Cardiac muscle cell (in vitro differentiated cells and primary cell): ENCODE results near the gene MINK1. TPM values are rescaled to one million over a fixed set of nuclear protein-coding genes. Genes with fewer than 3 reads are reported as not detected.

Source experiments
- DNase-seq, 2 donors: peaks; one replicate each; pipeline versions ENCODE4 v3.0.0 to v3.0.0-alpha.2; 2010 to 2017; ENCODE audit warnings: low read depth in 1 of 2, low spot score in 1 of 2
- H3K27ac ChIP-seq: fragments of 200-600 bp; sonication (generic); 2 replicates; pipeline ENCODE4 v1.5.1; 2016
- H3K27me3 ChIP-seq: fragments of 200-600 bp; sonication (generic); 2 replicates; pipeline ENCODE4 v1.6.0; 2016; ENCODE audit warnings: control low read depth
- H3K36me3 ChIP-seq: fragments of 200-600 bp; sonication (generic); 2 replicates; pipeline ENCODE4 v1.5.1; 2016; ENCODE audit warnings: control low read depth
- H3K4me1 ChIP-seq: fragments of 200-600 bp; sonication (generic); 2 replicates; pipeline ENCODE4 v1.8.1; 2017; ENCODE audit warnings: low read depth, mild to moderate bottlenecking, mixed run types
- H3K4me3 ChIP-seq: fragments of 200-600 bp; sonication (generic); 2 replicates; pipeline ENCODE4 v1.5.1; 2016; ENCODE audit warnings: mild to moderate bottlenecking
- H3K9me3 ChIP-seq: fragments of 200-600 bp; sonication (generic); 2 replicates; pipeline ENCODE4 v1.5.1; 2017; ENCODE audit warnings: low read depth, mild to moderate bottlenecking, control low read depth
- polyA plus RNA-seq: library from polyadenylated mRNA; unstranded; fragments of >200 nt; fragmentation: Nextera tagmentation; extraction: Ambion mirVana; gene quantifications from 2 replicates; pipeline ENCODE4 v1.2.1, GENCODE V29; 2016
- total RNA-seq: library from RNA; depleted of rRNA; stranded (reverse); fragments of >200 nt; gene quantifications from 2 replicates; pipeline ENCODE4 v1.2.3, GENCODE V29; 2016
- TF ChIP-seq, protein P1 (sequence below): IDR thresholded peaks from 2 replicates; pipeline ENCODE4 v1.5.1; 2012; ENCODE audit warnings: low read depth, mild to moderate bottlenecking, low read length

MINK1 gene
- total and polyA plus RNA-seq, 2 experiments from 2014 or later: 27.1 to 47.7 TPM

DNA sequence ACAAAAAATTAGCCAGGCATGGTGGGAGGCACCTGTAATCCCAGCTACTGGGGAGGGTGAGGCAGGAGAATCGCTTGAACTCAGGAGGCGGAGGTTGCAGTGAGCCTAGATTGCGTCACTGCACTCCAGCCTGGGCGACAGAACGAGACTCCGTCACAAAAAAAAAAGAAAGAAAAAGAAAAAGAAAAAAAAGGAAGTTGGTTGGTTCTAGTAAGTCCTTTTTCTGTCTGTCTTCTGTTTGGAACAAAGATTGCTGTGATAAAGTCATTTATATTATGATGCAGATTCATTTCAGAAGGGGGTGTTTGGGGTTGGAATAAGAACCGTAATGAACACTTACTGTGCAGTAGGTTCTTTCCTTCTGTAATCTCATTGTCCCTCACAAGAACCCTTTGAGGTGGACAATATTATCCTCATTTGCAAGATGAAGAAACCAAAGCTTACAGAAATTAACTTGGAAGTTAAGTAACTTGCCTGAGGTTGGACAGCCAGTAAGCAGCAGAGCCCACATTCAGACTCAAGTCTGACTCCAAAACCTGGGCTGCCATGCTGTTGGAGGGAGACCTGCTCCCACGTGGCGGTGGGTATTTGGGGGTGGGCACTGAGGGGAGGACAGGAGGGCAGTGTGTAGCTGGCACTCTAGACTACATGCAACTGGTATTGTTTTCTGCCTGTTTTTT, 10.3 kb downstream of the MINK1 start:
- H3K36me3 ChIP-seq: no peaks in the 10 kb centered on the region
- H3K27me3 ChIP-seq: no peaks in the 10 kb centered on the region
- H3K9me3 ChIP-seq: no peaks in the 10 kb centered on the region
- peaks cover 10% of the 10 kb centered on the region for H3K4me1 ChIP-seq
- TF ChIP-seq, protein P1, sequence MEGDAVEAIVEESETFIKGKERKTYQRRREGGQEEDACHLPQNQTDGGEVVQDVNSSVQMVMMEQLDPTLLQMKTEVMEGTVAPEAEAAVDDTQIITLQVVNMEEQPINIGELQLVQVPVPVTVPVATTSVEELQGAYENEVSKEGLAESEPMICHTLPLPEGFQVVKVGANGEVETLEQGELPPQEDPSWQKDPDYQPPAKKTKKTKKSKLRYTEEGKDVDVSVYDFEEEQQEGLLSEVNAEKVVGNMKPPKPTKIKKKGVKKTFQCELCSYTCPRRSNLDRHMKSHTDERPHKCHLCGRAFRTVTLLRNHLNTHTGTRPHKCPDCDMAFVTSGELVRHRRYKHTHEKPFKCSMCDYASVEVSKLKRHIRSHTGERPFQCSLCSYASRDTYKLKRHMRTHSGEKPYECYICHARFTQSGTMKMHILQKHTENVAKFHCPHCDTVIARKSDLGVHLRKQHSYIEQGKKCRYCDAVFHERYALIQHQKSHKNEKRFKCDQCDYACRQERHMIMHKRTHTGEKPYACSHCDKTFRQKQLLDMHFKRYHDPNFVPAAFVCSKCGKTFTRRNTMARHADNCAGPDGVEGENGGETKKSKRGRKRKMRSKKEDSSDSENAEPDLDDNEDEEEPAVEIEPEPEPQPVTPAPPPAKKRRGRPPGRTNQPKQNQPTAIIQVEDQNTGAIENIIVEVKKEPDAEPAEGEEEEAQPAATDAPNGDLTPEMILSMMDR: no peak
- H3K27ac ChIP-seq: no peak overlapping the region
- no peak for DNase-seq
- H3K4me3 ChIP-seq: no peak overlapping the region

DNA sequence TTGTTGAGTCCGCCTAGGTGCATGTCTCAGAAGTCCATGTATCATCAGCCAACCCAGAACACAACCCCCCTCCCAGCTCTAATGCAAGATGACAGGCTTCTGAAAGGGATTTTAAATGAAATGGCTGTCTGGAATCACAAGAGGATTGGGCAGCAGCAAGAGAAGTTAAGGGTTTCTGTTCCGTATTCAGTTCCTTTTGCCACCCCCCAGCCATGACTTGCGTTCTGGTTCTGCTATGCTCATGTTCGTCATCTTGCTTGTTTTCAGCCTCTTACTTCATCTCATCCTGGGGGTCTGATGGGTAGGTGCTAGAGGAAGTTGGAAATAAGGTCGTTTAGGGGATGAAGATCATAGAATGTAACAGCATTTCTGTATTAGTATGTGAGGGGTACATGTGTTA, 12.0 kb downstream of the MINK1 start:
- TF ChIP-seq, protein P1: no peak
- no peak overlapping the region for H3K27ac ChIP-seq
- no peaks in the 10 kb centered on the region for H3K9me3 ChIP-seq
- DNase-seq: no peak
- no peaks in the 10 kb centered on the region for H3K27me3 ChIP-seq
- no peaks in the 10 kb centered on the region for H3K36me3 ChIP-seq
- peaks cover 6% of the 10 kb centered on the region for H3K4me1 ChIP-seq
- H3K4me3 ChIP-seq: no peak overlapping the region

DNA sequence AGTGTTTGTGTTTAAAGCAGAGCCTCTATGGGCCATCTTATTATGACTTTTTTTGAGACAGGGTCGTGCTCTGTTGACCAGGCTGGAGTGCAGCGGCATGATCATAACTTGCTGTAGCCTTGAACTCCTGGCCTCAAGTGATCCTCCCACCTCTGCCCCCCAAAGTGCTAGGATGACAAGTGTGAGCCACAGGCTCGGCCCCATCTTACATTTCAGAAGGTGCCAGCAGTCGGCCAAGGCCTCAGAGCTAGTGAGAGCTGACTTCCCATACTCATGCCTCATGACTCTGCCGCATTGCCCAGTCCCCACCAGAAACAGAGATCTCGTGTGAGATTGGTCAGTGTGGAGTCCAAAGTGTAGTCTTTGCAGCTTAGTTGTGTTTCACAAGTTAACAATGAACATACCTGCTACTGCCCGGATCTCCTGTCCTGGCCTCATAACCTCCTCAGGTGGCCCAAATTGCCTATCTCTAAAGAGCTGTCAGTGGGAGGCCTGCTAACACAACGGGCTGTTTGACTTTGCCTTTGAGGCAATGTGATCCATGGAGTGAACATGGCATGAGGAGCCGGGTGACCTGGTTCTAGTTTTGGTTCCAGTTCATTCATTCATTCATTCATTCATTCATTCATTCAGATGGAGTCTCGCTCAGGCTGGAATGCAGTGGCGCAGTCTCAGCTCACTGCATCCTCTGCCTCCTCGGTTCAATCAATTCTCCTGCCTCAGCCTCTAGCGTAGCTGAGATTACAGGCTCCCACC, 13.7 kb downstream of the MINK1 start:
- TF ChIP-seq, protein P1: no peak
- no peak for DNase-seq
- H3K4me1 ChIP-seq: no peaks in the 10 kb centered on the region
- H3K36me3 ChIP-seq: no peaks in the 10 kb centered on the region
- H3K27me3 ChIP-seq: no peaks in the 10 kb centered on the region
- H3K27ac ChIP-seq: no peak overlapping the region
- H3K4me3 ChIP-seq: no peak overlapping the region
- no peaks in the 10 kb centered on the region for H3K9me3 ChIP-seq

DNA sequence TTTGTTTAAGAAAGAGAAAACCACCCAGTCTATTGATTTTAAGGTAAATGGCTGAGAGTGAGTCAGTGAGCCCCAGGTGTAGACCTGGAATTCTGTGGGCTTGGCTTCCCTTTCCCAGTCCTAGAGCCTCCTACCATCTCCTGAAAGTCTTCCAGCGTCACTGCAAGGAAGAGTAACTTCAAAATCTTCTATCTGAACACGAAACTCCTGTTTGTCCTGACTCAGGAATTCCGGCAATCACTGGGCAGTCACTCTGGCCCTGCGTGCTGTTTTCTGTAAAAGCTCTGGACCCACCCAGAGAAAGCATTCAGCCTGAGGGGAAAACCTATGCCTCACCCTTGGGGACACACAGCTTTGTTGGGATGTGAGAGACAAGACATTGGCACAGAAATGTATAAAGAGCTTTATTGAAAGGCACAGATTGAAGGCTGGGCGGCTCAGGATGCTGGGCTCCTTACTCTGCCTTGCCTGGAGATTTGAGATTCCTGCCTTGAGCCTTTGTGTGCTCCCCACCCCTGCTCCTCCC, 15.9 kb downstream of the MINK1 start:
- Histone ChIP-seq H3K27ac (no peak overlapping the region), H3K4me1 (peaks cover under 1% of the 10 kb centered on the region), H3K4me3 (no peak overlapping the region), H3K27me3 (no peaks in the 10 kb centered on the region), H3K36me3 (no peaks in the 10 kb centered on the region), H3K9me3 (no peaks in the 10 kb centered on the region)
- no peak for DNase-seq
- TF ChIP-seq, protein P1: no peak

DNA sequence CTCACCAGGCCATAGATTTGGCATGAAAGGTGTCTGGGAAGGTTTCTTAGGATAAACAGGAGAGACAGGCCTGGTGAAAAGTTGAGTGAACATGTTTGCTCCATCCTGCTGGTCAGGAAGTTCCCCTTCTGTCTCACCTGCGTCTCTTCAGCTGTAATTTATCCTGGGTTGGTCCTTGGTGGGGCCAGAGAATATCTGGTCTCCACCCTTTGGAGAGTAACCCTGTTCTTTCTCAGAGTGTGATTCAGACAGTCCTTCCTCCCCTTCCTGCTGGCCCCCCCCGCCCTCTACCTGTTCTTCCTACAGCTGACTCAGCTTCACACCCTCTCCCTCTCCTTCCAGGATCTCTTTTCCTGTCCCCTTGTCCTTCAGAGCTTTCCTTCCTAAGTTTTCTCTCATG, 17.1 kb downstream of the MINK1 start:
- no peak overlapping the region for H3K4me3 ChIP-seq
- no peak for DNase-seq
- H3K36me3 ChIP-seq: no peaks in the 10 kb centered on the region
- no peak overlapping the region for H3K27ac ChIP-seq
- H3K4me1 ChIP-seq: peaks cover 5% of the 10 kb centered on the region
- no peaks in the 10 kb centered on the region for H3K9me3 ChIP-seq
- TF ChIP-seq, protein P1: no peak
- no peaks in the 10 kb centered on the region for H3K27me3 ChIP-seq
